Astrocyte (in vitro differentiated cells and primary cell): ENCODE data around the gene CNNM2.

ENCODE experiments used
- EZH2 ChIP-seq: IDR thresholded peaks from 2 replicates; pipeline ENCODE4 v1.6.1; 2012; ENCODE audit warnings: mild to moderate bottlenecking, low read length, inconsistent platforms; ENCODE audit not compliant: insufficient read depth
- TF ChIP-seq, protein P1 (sequence below): IDR thresholded peaks from 2 replicates; pipeline ENCODE4 v1.5.1; 2011; ENCODE audit warnings: low read depth, mild to moderate bottlenecking, inconsistent platforms, low read length, moderate library complexity; ENCODE audit not compliant: insufficient read depth

DNA sequence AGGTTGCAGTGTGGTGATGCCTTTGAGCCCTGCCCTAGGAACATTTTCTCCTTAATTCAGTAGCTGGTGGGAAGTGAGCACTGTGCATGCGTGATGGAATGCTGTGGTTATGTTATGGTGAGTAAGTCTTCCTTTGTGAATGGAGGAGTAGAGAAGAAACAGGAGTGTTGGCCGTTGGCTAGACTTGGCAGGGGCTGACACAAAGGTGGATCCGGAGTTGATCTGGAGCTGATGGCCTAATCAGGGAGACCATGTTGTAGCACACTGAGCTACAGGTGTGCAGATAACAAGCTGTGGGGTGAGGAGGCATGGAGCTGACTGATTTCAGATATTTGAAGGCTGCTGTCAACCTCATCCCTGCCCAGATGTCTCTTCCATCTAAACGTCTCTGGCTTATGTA, 122.3 kb downstream of the CNNM2 start:
- TF ChIP-seq, protein P1, sequence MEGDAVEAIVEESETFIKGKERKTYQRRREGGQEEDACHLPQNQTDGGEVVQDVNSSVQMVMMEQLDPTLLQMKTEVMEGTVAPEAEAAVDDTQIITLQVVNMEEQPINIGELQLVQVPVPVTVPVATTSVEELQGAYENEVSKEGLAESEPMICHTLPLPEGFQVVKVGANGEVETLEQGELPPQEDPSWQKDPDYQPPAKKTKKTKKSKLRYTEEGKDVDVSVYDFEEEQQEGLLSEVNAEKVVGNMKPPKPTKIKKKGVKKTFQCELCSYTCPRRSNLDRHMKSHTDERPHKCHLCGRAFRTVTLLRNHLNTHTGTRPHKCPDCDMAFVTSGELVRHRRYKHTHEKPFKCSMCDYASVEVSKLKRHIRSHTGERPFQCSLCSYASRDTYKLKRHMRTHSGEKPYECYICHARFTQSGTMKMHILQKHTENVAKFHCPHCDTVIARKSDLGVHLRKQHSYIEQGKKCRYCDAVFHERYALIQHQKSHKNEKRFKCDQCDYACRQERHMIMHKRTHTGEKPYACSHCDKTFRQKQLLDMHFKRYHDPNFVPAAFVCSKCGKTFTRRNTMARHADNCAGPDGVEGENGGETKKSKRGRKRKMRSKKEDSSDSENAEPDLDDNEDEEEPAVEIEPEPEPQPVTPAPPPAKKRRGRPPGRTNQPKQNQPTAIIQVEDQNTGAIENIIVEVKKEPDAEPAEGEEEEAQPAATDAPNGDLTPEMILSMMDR = no peak
- TF ChIP-seq EZH2 = no peak
